BE2C (cell line): Measurements from ENCODE around the gene GPSM1. TPM values are rescaled to one million over a fixed set of nuclear protein-coding genes. Genes with fewer than 3 reads are reported as not detected.
A peak's percentile ranks its signal among the peaks of the same experiment; 100 is the strongest.

Source experiments
- DNase-seq: peaks from one replicate; pipeline ENCODE4 v3.0.0-alpha.2; 2020
- H3K27me3 ChIP-seq: fragments of 250-450 bp; sonication (Bioruptor Pico); 2 replicates; pipeline ENCODE4 v1.5.1; 2020; ENCODE audit warnings: mild to moderate bottlenecking
- H3K36me3 ChIP-seq: fragments of 250-450 bp; sonication (Bioruptor Pico); 2 replicates; pipeline ENCODE4 v1.5.1; 2020; ENCODE audit warnings: mild to moderate bottlenecking
- H3K4me1 ChIP-seq: fragments of 250-450 bp; sonication (Bioruptor Pico); 2 replicates; pipeline ENCODE4 v1.5.1; 2020
- H3K4me3 ChIP-seq: 2 replicates; pipeline ENCODE4 v1.5.1; 2011; ENCODE audit warnings: low read depth, low read length
- H3K9me3 ChIP-seq: fragments of 250-450 bp; sonication (Bioruptor Pico); 2 replicates; pipeline ENCODE4 v1.5.1; 2020
- CTCF ChIP-seq: IDR thresholded peaks from 2 replicates; pipeline ENCODE4 v1.5.1; 2012; ENCODE audit warnings: mild to moderate bottlenecking, low read depth, low read length
- polyA plus RNA-seq: library from polyadenylated mRNA; unstranded; fragments of >200 nt; gene quantifications from one replicate; pipeline ENCODE4 v1.2.1, GENCODE V29; 2012; ENCODE audit warnings: low read depth, missing spikeins; ENCODE audit not compliant: insufficient read length, insufficient read depth

Gene GPSM1
- 131 TPM for polyA plus RNA-seq

DNA sequence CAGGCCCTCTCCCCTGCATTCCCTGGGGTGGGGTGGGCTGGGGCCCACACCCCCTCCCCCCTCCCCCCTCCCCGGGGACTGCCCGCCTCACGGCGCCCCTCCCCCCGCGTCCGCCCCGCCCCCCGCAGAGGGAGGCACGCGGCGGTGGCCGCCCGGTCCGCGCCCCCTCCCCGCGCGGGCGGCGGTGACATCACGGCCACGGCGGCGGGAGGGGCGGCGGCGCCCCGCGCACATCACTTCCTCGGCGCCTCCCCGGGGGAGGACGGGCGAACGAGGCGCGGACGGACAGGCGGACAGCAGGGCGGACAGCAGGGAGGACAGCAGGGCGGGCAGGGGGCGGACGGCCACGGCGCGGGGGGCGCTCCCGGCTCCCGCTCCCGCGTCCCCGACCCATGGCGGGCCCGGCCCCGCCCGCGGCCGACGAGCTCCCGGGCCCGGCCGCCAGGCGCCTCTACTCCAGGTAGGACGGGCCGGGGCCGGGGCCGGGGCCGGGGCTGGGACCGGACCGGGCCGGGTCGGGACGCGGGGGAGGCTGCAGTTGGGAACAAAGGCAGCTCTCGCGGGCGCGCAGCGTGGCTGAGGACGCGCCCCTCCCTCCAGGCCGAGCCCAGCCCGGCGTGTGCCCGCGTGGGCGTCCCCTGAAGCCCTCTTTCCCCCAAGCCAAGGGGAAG is at the start of gene GPSM1:
Gene GPSM1, plus strand, starts transcription at position 236 of the 671 bp plus-strand sequence. Its CDS starts 157 bp downstream, at position 393.
- Histone ChIP-seq H3K9me3 (no peaks in the 10 kb centered on the region), H3K4me3 (peak within 1 kb of the TSS; percentile 80), H3K27me3 (no peaks in the 10 kb centered on the region), H3K4me1 (peaks cover 14% of the 10 kb centered on the region), H3K36me3 (peaks cover 12% of the 10 kb centered on the region)
- no peak for TF ChIP-seq CTCF
- DNase-seq: peak; percentile 64

GRCh38 chr9:136277746-136278145 is 49.6 kb upstream of the GPSM1 start:
- DNase-seq: no peak
- TF ChIP-seq CTCF: no peak
- H3K27me3 ChIP-seq: no peaks in the 10 kb centered on the region; the same call in 1 of the 2 replicates
- H3K4me1 ChIP-seq: no peaks in the 10 kb centered on the region
- no peaks in the 10 kb centered on the region for H3K36me3 ChIP-seq
- no peaks in the 10 kb centered on the region for H3K9me3 ChIP-seq
- H3K4me3 ChIP-seq: no peak overlapping the region

DNA sequence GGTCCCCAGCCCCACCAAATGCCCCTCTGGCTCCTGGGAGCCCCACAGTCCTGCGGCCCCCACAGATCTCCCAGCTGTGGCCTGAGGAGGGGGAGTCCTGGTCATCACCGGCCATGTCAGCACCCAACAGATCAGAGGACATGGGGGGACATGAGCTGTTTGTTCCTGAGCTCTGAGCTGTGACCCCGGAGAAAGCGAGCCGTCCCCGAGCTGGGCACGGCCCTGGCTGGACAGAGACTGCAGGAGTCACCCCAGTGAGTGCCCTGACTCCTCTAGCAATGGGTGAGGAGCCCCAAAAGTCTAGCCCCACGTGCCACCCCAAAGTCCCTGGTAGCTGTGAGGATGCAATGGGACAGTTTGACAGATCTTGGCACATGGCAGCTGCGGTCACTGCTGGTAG is 49.1 kb upstream of the GPSM1 start:
- TF ChIP-seq CTCF: no peak
- no peaks in the 10 kb centered on the region for H3K9me3 ChIP-seq
- H3K36me3 ChIP-seq: no peaks in the 10 kb centered on the region
- H3K27me3 ChIP-seq: no peaks in the 10 kb centered on the region; the same call in 1 of the 2 replicates
- H3K4me3 ChIP-seq: no peak overlapping the region
- no peaks in the 10 kb centered on the region for H3K4me1 ChIP-seq
- no peak for DNase-seq

GRCh38 chr9:136278894-136279293 is 48.4 kb upstream of the GPSM1 start:
- no peaks in the 10 kb centered on the region for H3K9me3 ChIP-seq
- TF ChIP-seq CTCF: no peak
- no peak for DNase-seq
- H3K27me3 ChIP-seq: no peaks in the 10 kb centered on the region; the same call in 1 of the 2 replicates
- H3K4me3 ChIP-seq: no peak overlapping the region
- H3K36me3 ChIP-seq: no peaks in the 10 kb centered on the region
- H3K4me1 ChIP-seq: no peaks in the 10 kb centered on the region

DNA sequence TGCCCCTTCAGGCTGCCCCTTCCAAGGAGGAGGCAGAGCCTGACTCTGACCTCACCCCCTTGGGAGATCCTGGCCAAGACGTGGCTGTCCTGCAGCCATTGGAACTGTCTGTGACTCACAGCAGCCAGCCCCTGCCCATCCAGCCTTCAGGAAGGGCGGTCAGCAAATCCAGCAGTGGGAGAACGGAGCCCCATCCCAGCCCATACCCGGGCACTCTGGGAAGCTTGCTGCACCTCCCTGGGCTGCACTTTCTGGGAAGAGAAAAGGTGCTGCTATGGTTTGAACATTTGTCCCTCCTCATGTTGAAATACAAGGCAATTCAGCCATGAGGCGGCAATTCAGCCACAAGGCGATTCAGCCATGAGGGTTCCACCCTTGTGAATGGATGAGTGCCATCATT is 47.9 kb upstream of the GPSM1 start:
- H3K9me3 ChIP-seq: no peaks in the 10 kb centered on the region
- H3K27me3 ChIP-seq: no peaks in the 10 kb centered on the region; the same call in 1 of the 2 replicates
- DNase-seq: no peak
- H3K36me3 ChIP-seq: no peaks in the 10 kb centered on the region
- H3K4me3 ChIP-seq: no peak overlapping the region
- no peaks in the 10 kb centered on the region for H3K4me1 ChIP-seq
- TF ChIP-seq CTCF: no peak

GRCh38 chr9:136280535-136281315 is 46.6 kb upstream of the GPSM1 start:
- Histone ChIP-seq H3K36me3 (no peaks in the 10 kb centered on the region), H3K4me1 (no peaks in the 10 kb centered on the region)
- TF ChIP-seq CTCF: no peak

More at GRCh38 chr9:136280535-136281315, 46.6 kb upstream of the GPSM1 start:
- H3K9me3 ChIP-seq: no peaks in the 10 kb centered on the region
- DNase-seq: no peak
- no peak overlapping the region for H3K4me3 ChIP-seq
- no peaks in the 10 kb centered on the region; the same call in 1 of the 2 replicates for H3K27me3 ChIP-seq
